Osteocyte (in vitro differentiated cells): ENCODE results near the gene TMEM63A. TPM values are rescaled to one million over a fixed set of nuclear protein-coding genes. Genes with fewer than 3 reads are reported as not detected.
A peak's percentile ranks its signal among the peaks of the same experiment; 100 is the strongest.

ENCODE experiments used
- DNase-seq: peaks from one replicate; pipeline ENCODE4 v3.0.0; 2021; ENCODE audit warnings: mixed read lengths; ENCODE audit not compliant: unreplicated experiment; ENCODE audit errors: extremely low spot score
- H3K27ac Mint-ChIP-seq: one replicate; pipeline ENCODE4 v1.8.0; 2021; ENCODE audit warnings: mild to moderate bottlenecking, mixed read lengths; ENCODE audit not compliant: unreplicated experiment
- H3K27me3 Mint-ChIP-seq: one replicate; pipeline ENCODE4 v1.8.0; 2021; ENCODE audit warnings: mixed read lengths; ENCODE audit not compliant: unreplicated experiment
- H3K36me3 Mint-ChIP-seq: one replicate; pipeline ENCODE4 v1.8.0; 2021; ENCODE audit warnings: mixed read lengths; ENCODE audit not compliant: unreplicated experiment
- H3K4me1 Mint-ChIP-seq: one replicate; pipeline ENCODE4 v1.8.0; 2021; ENCODE audit warnings: mixed read lengths; ENCODE audit not compliant: unreplicated experiment
- H3K4me3 Mint-ChIP-seq: one replicate; pipeline ENCODE4 v1.8.0; 2021; ENCODE audit warnings: mild to moderate bottlenecking, moderate library complexity, mixed read lengths; ENCODE audit not compliant: unreplicated experiment
- H3K9me3 Mint-ChIP-seq: one replicate; pipeline ENCODE4 v1.8.0; 2021; ENCODE audit warnings: mixed read lengths; ENCODE audit not compliant: unreplicated experiment
- total RNA-seq: library from RNA; stranded (reverse); gene quantifications from 2 replicates; pipeline ENCODE4 v1.2.1, GENCODE V29; 2021
- TF ChIP-seq, protein P1 (sequence below): fragments of 200-600 bp; sonication (generic); IDR thresholded peaks from 2 replicates; pipeline ENCODE4 v1.5.0; 2021; ENCODE audit warnings: antibody characterized with exemption, mild to moderate bottlenecking, moderate library complexity

Gene TMEM63A
- total RNA-seq, 1 donor from 2014 or later = 54.8 TPM

DNA sequence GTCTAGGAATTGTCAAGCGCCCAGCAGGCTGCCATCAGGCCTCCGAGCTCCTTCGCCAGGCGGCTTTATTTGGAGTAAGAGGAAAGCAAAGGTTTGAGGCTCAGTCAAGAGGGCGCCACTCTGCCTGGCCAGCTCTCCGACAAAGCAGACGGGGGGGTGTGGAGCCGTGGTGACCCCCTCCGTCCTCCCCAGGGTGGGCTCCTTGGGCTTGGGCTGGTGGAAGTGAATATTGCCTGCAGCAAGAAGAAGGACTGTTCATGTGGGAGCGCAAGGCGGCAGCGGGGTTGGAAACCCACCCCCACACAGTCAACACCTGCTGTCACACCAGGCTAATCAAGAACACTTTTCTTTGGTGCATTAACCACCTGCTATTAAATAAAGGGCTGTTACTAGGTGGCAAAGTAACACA, 57.6 kb downstream of the TMEM63A start:
- Mint-ChIP-seq H3K27me3 (no peaks in the 10 kb centered on the region), H3K4me1 (peaks cover 4% of the 10 kb centered on the region), H3K4me3 (no peak overlapping the region), H3K27ac (no peak overlapping the region), H3K36me3 (peaks cover 9% of the 10 kb centered on the region), H3K9me3 (no peaks in the 10 kb centered on the region)
- no peak for DNase-seq
- TF ChIP-seq, protein P1, sequence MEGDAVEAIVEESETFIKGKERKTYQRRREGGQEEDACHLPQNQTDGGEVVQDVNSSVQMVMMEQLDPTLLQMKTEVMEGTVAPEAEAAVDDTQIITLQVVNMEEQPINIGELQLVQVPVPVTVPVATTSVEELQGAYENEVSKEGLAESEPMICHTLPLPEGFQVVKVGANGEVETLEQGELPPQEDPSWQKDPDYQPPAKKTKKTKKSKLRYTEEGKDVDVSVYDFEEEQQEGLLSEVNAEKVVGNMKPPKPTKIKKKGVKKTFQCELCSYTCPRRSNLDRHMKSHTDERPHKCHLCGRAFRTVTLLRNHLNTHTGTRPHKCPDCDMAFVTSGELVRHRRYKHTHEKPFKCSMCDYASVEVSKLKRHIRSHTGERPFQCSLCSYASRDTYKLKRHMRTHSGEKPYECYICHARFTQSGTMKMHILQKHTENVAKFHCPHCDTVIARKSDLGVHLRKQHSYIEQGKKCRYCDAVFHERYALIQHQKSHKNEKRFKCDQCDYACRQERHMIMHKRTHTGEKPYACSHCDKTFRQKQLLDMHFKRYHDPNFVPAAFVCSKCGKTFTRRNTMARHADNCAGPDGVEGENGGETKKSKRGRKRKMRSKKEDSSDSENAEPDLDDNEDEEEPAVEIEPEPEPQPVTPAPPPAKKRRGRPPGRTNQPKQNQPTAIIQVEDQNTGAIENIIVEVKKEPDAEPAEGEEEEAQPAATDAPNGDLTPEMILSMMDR = no peak

DNA sequence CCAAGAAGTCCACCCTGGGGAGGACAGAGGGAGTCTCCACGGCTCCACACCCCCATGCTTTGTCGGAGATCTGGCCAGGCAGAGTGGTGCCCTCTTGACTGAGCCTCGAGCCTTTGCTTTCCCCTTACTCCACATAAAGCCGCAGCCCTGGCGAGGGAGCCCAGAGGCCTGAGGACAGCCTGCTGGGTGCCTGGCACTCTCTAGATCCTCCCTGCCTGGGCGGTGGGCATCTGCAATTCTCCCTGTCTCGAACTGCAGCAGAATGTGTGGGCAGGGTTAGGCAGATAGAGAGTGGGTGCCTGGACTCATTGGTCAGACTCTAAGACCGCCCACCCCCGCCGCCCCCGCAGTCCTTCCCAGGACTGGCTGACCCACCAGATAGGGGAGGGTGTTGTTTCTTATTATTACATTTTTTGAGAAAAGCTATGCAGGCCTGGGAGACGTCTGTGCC, 58.3 kb downstream of the TMEM63A start:
- Mint-ChIP-seq H3K4me1 (peaks cover 6% of the 10 kb centered on the region), H3K4me3 (no peak overlapping the region), H3K27ac (no peak overlapping the region), H3K27me3 (no peaks in the 10 kb centered on the region), H3K9me3 (no peaks in the 10 kb centered on the region), H3K36me3 (peaks cover 9% of the 10 kb centered on the region)
- TF ChIP-seq, protein P1 = no peak
- DNase-seq = no peak

DNA sequence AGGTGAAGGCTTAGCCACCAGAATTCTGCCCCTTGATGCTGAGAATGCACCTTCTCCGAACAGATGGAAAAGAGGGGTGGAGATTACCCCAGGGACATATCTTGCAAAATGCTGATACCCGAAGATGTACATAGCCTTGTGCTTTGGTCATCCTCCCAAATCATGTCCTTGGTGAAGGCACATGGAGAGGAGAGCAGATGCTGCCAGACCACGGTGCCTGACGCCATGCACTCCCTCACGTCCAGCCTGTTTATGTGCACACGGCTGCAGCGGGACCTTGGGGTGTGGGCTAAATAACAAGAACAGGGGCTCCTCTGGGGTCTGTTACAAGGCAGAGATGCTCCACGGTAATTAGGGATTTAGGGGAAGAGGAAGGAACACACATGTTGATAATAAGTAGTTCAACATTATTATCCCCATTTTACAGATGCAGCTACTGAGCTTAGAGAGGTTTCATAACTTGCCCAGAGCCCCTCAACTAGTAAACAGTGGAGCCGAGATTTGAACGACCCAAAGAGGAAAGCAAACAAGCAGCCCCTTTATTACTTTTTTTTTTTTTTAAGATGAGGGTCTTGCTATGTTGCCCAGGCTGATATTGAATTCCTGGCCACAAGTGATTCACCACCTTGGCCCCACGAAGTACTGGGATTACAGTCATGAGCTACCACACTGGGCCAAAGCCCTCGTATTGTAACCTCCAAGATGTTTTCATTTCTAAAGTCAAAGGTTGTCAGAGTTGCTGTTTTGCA, 59.4 kb downstream of the TMEM63A start:
- Mint-ChIP-seq H3K27me3 (no peaks in the 10 kb centered on the region), H3K36me3 (peaks cover 7% of the 10 kb centered on the region), H3K27ac (no peak overlapping the region), H3K4me3 (no peak overlapping the region), H3K4me1 (peaks cover 10% of the 10 kb centered on the region), H3K9me3 (no peaks in the 10 kb centered on the region)
- TF ChIP-seq, protein P1 = no peak
- DNase-seq = no peak

DNA sequence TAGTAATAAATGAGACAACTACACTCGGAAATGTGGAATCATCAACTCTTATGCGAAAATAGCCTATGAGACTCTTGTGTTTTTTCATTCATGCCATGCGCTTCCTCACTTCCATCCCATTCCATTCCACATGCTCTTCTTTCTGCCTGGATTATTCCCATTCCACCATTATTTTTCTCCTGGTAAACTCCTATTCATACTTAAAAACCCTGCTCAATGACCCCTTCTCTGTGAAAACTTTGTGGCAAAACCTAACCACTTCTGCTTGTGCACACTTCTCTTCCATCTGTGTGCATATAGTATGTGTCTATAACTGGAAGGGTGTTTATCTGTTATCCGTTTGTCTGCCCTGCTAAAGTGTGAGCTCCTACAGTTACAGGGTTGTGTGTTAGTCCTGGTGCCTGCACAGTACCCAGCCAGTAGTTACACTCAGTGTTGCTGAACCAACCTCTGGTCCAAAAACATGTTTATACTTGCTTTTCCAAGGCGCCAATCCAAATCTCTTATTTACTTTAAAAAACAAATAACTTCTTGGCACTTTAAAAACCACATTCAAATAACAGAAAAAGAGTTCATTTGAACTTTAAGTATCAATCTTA, 61.6 kb downstream of the TMEM63A start:
- H3K27me3 Mint-ChIP-seq = no peaks in the 10 kb centered on the region
- H3K4me1 Mint-ChIP-seq = peaks cover 21% of the 10 kb centered on the region
- H3K27ac Mint-ChIP-seq = peak overlapping the region; percentile 2
- no peak overlapping the region for H3K4me3 Mint-ChIP-seq
- no peaks in the 10 kb centered on the region for H3K9me3 Mint-ChIP-seq
- TF ChIP-seq, protein P1 = no peak
- H3K36me3 Mint-ChIP-seq = peaks cover 7% of the 10 kb centered on the region
- no peak for DNase-seq
